ENCODE results near the gene SLC26A9. TPM values are rescaled to one million over a fixed set of nuclear protein-coding genes. Genes with fewer than 3 reads are reported as not detected.
"Not testable (repeated sequence)": the region's sequence is repeated elsewhere in the genome, so short reads cannot be mapped to it uniquely, and the experiment has no call there.

SLC26A9 gene
- total and polyA plus RNA-seq, 5 donors from 2014 or later, result not detected

DNA sequence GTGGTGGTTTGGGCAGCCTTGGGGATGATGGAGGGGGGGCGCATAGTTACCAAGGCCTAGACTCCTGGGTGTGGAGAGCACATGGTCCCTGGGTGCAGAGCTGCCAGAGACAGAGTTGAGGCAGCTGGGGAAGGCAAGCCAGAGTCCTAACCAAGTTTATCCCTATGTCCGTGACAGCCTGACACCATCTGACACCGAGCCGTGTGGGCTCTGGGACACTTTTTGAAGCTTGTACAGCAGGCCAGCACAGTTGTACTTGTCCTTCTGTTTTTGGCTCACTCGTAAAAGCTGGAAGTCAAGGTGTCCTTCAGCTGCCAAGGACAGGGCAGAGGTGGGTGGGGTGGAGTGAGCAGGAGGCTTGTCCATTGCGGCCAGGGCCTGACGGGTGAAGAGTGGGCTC is 28.5 kb downstream of the SLC26A9 start:
- no peaks in the 10 kb centered on the region for H3K36me3 ChIP-seq (ENCODE audit: control insufficient read depth, insufficient read depth, low read length)
- DNase-seq, result no peak
- H3K9me3 Mint-ChIP-seq, result no peaks in the 10 kb centered on the region
- ATAC-seq (ENCODE audit: low read depth in 2 of 2), result no peak
- H3K27me3 Mint-ChIP-seq, result peaks cover 20% of the 10 kb centered on the region
- no peaks in the 10 kb centered on the region for H3K4me1 ChIP-seq (ENCODE audit: control insufficient read depth, insufficient read depth, low read length, poor library complexity, severe bottlenecking)
- H3K27me3 ChIP-seq (ENCODE audit: control insufficient read depth, insufficient read depth, low read length), result peaks cover 7% of the 10 kb centered on the region
- no peak overlapping the region for H3K4me3 Mint-ChIP-seq
- H3K9me3 ChIP-seq (ENCODE audit: control insufficient read depth in 2 of 2, low read length in 2 of 2), result no peaks in the 10 kb centered on the region
- no peaks in the 10 kb centered on the region for H3K36me3 Mint-ChIP-seq
- H3K27ac Mint-ChIP-seq, result no peak overlapping the region
- H3K27ac ChIP-seq (ENCODE audit: insufficient read depth, low read length, poor library complexity, severe bottlenecking), result no peak overlapping the region
- no peak overlapping the region for H3K4me3 ChIP-seq (ENCODE audit: low read depth, low read length)
- H3K4me1 Mint-ChIP-seq, result peaks cover 0 to 3% (median 0%) of the 10 kb centered on the region in 4 donors

DNA sequence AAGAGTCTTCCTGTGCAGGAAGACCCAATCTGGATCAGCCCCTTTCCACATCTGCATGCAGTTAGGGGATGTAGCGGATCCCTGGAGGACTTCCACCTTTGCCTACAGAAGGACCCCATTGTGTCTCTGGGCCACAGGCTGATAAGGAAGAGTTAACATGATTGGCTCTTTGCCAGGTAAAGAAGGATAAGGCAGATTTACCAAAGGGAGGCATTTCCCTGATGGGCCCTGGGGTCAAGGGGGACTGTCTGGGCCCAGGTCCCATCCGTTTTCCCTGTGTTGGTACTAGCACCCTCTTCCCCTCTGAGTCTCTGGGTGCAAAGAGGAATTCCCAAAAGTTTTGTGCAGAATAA is 29.1 kb downstream of the SLC26A9 start:
- peaks cover 0 to 3% (median 0%) of the 10 kb centered on the region in 4 donors for H3K4me1 Mint-ChIP-seq
- H3K9me3 Mint-ChIP-seq, result no peaks in the 10 kb centered on the region
- no peak overlapping the region for H3K27ac ChIP-seq (ENCODE audit: insufficient read depth, low read length, poor library complexity, severe bottlenecking)
- H3K36me3 Mint-ChIP-seq, result no peaks in the 10 kb centered on the region
- ATAC-seq (ENCODE audit: low read depth in 2 of 2) (no peak), DNase-seq (no peak)
- no peaks in the 10 kb centered on the region for H3K36me3 ChIP-seq (ENCODE audit: control insufficient read depth, insufficient read depth, low read length)
- no peak overlapping the region for H3K27ac Mint-ChIP-seq
- H3K27me3 ChIP-seq (ENCODE audit: control insufficient read depth, insufficient read depth, low read length), result peaks cover 7% of the 10 kb centered on the region
- no peak overlapping the region for H3K4me3 ChIP-seq (ENCODE audit: low read depth, low read length)
- no peak overlapping the region for H3K4me3 Mint-ChIP-seq
- no peaks in the 10 kb centered on the region for H3K9me3 ChIP-seq (ENCODE audit: control insufficient read depth in 2 of 2, low read length in 2 of 2)
- H3K4me1 ChIP-seq (ENCODE audit: control insufficient read depth, insufficient read depth, low read length, poor library complexity, severe bottlenecking), result no peaks in the 10 kb centered on the region
- H3K27me3 Mint-ChIP-seq, result peaks cover 22% of the 10 kb centered on the region

DNA sequence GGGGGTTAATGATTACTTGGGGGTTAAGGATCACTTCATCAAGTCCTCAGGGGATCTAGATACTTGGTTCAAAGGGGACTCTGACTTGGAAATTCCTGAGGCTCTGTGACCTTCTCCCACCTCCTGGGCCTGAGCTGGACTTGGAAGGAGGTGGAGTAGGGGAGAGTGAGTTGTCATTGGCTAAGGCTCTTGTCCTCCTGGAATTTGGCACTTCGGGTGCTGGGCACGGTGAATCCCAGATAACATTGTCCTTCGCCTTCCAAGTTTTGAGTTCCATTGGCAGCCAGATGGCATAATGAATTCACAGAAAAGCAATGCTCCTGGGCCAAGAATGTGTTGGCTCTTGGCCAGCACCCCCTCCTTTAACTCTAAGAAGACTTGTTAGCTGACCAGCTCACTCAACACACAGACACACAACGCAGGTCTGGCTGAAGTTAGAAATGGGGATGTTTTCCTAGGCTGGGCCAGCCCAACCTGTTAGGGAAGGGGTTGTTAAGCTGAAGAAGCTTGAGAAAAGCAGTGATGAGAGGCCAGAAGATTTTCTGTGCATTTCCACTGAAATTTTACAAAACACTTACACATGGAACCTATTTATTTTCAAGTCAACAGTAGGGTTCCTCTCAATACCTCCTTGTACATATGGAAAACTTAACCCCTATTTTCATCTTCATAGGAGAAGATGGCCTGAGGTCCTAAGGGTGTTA is 29.7 kb downstream of the SLC26A9 start:
- peaks cover 7% of the 10 kb centered on the region for H3K27me3 ChIP-seq (ENCODE audit: control insufficient read depth, insufficient read depth, low read length)
- no peaks in the 10 kb centered on the region for H3K36me3 Mint-ChIP-seq
- H3K9me3 ChIP-seq (ENCODE audit: control insufficient read depth in 2 of 2, low read length in 2 of 2), result no peaks in the 10 kb centered on the region
- no peak for DNase-seq
- H3K27ac ChIP-seq (ENCODE audit: insufficient read depth, low read length, poor library complexity, severe bottlenecking), result no peak overlapping the region
- ATAC-seq (ENCODE audit: low read depth in 2 of 2), result no peak
- H3K27ac Mint-ChIP-seq, result no peak overlapping the region
- no peaks in the 10 kb centered on the region for H3K9me3 Mint-ChIP-seq
- H3K4me3 ChIP-seq (ENCODE audit: low read depth, low read length), result no peak overlapping the region
- H3K36me3 ChIP-seq (ENCODE audit: control insufficient read depth, insufficient read depth, low read length), result no peaks in the 10 kb centered on the region
- H3K27me3 Mint-ChIP-seq, result peaks cover 24% of the 10 kb centered on the region
- no peaks in the 10 kb centered on the region for H3K4me1 ChIP-seq (ENCODE audit: control insufficient read depth, insufficient read depth, low read length, poor library complexity, severe bottlenecking)
- no peak overlapping the region for H3K4me3 Mint-ChIP-seq
- H3K4me1 Mint-ChIP-seq, result no peaks in the 10 kb centered on the region

DNA sequence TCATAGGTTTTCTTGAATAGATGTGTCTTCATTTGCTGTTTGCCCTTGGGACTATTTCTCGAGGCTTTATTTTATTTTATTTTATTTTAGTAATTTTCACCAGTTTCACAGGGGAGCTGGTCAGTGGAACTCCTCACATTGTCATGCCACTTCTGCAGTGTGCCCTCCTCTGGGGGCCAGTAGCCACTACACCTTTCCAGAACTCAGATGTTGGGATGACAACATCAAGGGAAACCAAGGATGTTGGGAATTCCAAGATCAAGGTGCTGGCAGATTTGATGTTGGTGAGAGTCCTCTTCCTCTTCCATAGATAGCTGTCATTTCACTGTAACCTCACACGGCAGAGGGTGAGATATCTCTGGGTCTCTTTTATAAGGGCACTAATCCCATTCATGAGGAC is 35.5 kb downstream of the SLC26A9 start:
- ATAC-seq (ENCODE audit: low read depth in 2 of 2) (no peak), DNase-seq (no peak)
- H3K4me1 ChIP-seq (ENCODE audit: control insufficient read depth, insufficient read depth, low read length, poor library complexity, severe bottlenecking), result no peaks in the 10 kb centered on the region
- Mint-ChIP-seq H3K4me3 (no peak overlapping the region), H3K27me3 (peaks cover 26% of the 10 kb centered on the region), H3K36me3 (no peaks in the 10 kb centered on the region), H3K4me1 (peaks cover 0 to 2% (median 0%) of the 10 kb centered on the region in 4 donors), H3K27ac (no peak overlapping the region), H3K9me3 (no peaks in the 10 kb centered on the region)
- H3K36me3 ChIP-seq (ENCODE audit: control insufficient read depth, insufficient read depth, low read length), result no peaks in the 10 kb centered on the region
- H3K4me3 ChIP-seq (ENCODE audit: low read depth, low read length), result no peak overlapping the region
- H3K27me3 ChIP-seq (ENCODE audit: control insufficient read depth, insufficient read depth, low read length), result peaks cover 3% of the 10 kb centered on the region
- no peaks in the 10 kb centered on the region for H3K9me3 ChIP-seq (ENCODE audit: control insufficient read depth in 2 of 2, low read length in 2 of 2)
- H3K27ac ChIP-seq (ENCODE audit: insufficient read depth, low read length, poor library complexity, severe bottlenecking), result no peak overlapping the region

DNA sequence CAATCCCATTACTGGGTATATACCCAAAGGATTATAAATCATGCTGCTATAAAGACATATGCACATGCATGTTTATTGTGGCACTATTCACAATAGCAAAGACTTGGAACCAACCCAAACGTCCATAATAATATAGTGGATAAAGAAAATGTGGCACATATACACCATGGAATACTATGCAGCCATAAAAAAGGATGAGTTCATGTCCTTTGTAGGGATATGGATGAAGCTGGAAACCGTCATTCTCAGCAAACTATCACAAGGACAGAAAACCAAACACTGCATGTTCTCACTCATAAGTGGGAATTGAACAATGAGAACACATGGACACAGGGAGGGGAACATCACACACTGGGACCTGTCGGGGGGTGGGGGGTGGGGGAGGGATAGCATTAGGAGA is 38.2 kb downstream of the SLC26A9 start:
- not testable (repeated sequence) for H3K27me3 ChIP-seq (ENCODE audit: control insufficient read depth, insufficient read depth, low read length); ATAC-seq (ENCODE audit: low read depth in 2 of 2); H3K9me3 Mint-ChIP-seq; H3K4me1 ChIP-seq (ENCODE audit: control insufficient read depth, insufficient read depth, low read length, poor library complexity, severe bottlenecking); H3K36me3 ChIP-seq (ENCODE audit: control insufficient read depth, insufficient read depth, low read length); H3K4me3 ChIP-seq (ENCODE audit: low read depth, low read length); H3K4me1 Mint-ChIP-seq; DNase-seq; H3K36me3 Mint-ChIP-seq; H3K27ac Mint-ChIP-seq; H3K4me3 Mint-ChIP-seq; H3K9me3 ChIP-seq (ENCODE audit: control insufficient read depth in 2 of 2, low read length in 2 of 2); H3K27ac ChIP-seq (ENCODE audit: insufficient read depth, low read length, poor library complexity, severe bottlenecking)
- H3K27me3 Mint-ChIP-seq, result peaks cover 23% of the 10 kb centered on the region

DNA sequence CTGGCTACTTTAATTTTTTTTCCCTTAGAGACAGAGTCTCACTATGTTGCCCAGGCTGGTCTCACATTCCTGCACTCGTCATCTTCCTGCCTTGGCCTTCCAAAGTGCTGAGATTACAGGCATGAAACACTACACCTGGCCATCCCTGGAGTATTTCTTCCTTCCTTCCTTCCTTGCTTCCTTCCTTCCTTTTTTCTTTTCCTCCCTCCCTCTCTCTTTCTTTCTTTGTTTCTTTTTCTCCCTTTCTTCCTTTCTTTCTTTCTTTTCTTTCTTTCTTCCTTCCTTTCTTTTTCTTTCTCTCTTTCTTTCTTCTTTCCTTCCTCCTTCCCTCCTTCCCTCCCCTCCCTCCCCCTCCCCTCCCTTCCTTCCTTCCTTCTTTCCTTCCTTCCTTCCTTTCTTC is 46.9 kb downstream of the SLC26A9 start:
- Histone ChIP-seq H3K27me3 (ENCODE audit: control insufficient read depth, insufficient read depth, low read length) (no peaks in the 10 kb centered on the region), H3K36me3 (ENCODE audit: control insufficient read depth, insufficient read depth, low read length) (no peaks in the 10 kb centered on the region), H3K9me3 (ENCODE audit: control insufficient read depth in 2 of 2, low read length in 2 of 2) (peaks cover 0 to 3% of the 10 kb centered on the region in 2 experiments), H3K4me3 (ENCODE audit: low read depth, low read length) (no peak overlapping the region), H3K4me1 (ENCODE audit: control insufficient read depth, insufficient read depth, low read length, poor library complexity, severe bottlenecking) (no peaks in the 10 kb centered on the region), H3K27ac (ENCODE audit: insufficient read depth, low read length, poor library complexity, severe bottlenecking) (no peak overlapping the region)
- Mint-ChIP-seq H3K27ac (no peak overlapping the region), H3K9me3 (peaks cover 0 to 20% (median 7%) of the 10 kb centered on the region in 7 donors), H3K4me3 (no peak overlapping the region), H3K27me3 (peaks cover 4% of the 10 kb centered on the region), H3K4me1 (peaks cover 0 to 3% (median 0%) of the 10 kb centered on the region in 4 donors), H3K36me3 (peaks cover 4% of the 10 kb centered on the region)
- ATAC-seq (ENCODE audit: low read depth in 2 of 2), result no peak
- DNase-seq, result no peak

DNA sequence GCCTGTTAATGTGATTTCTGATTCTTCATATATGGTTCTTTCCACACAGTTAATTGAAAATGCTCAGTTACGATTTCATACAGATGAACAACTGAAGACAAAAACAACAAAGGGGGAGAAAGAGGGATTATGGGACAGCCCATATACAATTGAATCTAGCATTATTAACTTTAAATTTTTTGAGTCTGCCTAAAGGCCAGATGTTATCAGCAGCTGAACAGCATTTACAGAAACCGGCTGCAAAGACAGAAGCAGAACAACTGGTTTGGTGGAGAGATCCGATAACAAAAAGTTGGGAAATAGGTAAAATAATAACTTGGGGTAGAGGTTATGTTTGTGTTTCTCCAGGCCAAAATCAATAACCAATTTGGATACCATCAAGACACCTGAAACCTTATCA is 49.1 kb downstream of the SLC26A9 start:
- H3K27me3 Mint-ChIP-seq, result not testable (repeated sequence)
- peaks cover 0 to 20% (median 7%) of the 10 kb centered on the region in 7 donors for H3K9me3 Mint-ChIP-seq

DNA sequence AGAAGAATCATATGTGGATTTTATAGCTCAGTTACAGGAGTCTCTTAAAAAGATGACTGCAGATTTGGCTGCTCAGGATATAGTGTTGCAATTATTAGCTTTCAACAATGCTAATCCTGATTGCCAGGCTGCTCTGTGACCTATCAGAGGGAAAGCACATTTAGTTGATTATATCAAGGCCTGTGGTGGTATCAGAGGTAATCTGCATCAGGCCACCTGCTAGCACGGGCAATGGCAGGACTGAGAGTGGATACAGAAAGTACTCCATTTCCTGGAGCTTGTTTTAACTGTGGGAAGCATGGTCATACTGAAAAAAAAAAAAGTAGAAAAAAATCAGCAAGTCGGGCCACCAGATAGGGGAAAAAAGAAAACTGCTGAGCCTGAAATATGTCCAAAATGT is 51.1 kb downstream of the SLC26A9 start:
- not testable (repeated sequence) for H3K4me3 Mint-ChIP-seq; H3K4me1 ChIP-seq (ENCODE audit: control insufficient read depth, insufficient read depth, low read length, poor library complexity, severe bottlenecking); H3K9me3 ChIP-seq (ENCODE audit: control insufficient read depth in 2 of 2, low read length in 2 of 2); DNase-seq; H3K27ac Mint-ChIP-seq; ATAC-seq (ENCODE audit: low read depth in 2 of 2); H3K36me3 ChIP-seq (ENCODE audit: control insufficient read depth, insufficient read depth, low read length); H3K36me3 Mint-ChIP-seq; H3K4me3 ChIP-seq (ENCODE audit: low read depth, low read length); H3K27me3 ChIP-seq (ENCODE audit: control insufficient read depth, insufficient read depth, low read length); H3K27ac ChIP-seq (ENCODE audit: insufficient read depth, low read length, poor library complexity, severe bottlenecking); H3K27me3 Mint-ChIP-seq
- H3K9me3 Mint-ChIP-seq, result peaks cover 0 to 16% (median 3%) of the 10 kb centered on the region in 7 donors
- peaks cover 0 to 12% (median 2%) of the 10 kb centered on the region in 4 donors for H3K4me1 Mint-ChIP-seq

More for the DNA sequence above, 49.1 kb downstream of the SLC26A9 start:
- ATAC-seq (ENCODE audit: low read depth in 2 of 2); H3K36me3 Mint-ChIP-seq; H3K4me3 ChIP-seq (ENCODE audit: low read depth, low read length); H3K4me3 Mint-ChIP-seq; H3K36me3 ChIP-seq (ENCODE audit: control insufficient read depth, insufficient read depth, low read length); H3K27me3 ChIP-seq (ENCODE audit: control insufficient read depth, insufficient read depth, low read length); H3K4me1 ChIP-seq (ENCODE audit: control insufficient read depth, insufficient read depth, low read length, poor library complexity, severe bottlenecking); H3K4me1 Mint-ChIP-seq; H3K27ac ChIP-seq (ENCODE audit: insufficient read depth, low read length, poor library complexity, severe bottlenecking); DNase-seq; H3K9me3 ChIP-seq (ENCODE audit: control insufficient read depth in 2 of 2, low read length in 2 of 2); H3K27ac Mint-ChIP-seq: not testable (repeated sequence)
